GM06990 (cell line): ENCODE measurements around the gene ADAM22.

Experiments
- DNase-seq: peaks from one replicate; pipeline ENCODE4 v3.0.0-alpha.2; 2011; ENCODE audit not compliant: insufficient read length; ENCODE audit errors: extremely low read depth
- H3K27me3 ChIP-seq: replicated peaks from 2 replicates; pipeline ENCODE4 v1.6.0; 2011; ENCODE audit warnings: low read length; ENCODE audit not compliant: control insufficient read depth, insufficient read depth
- H3K36me3 ChIP-seq: 2 replicates; pipeline ENCODE4 v1.5.1; 2011; ENCODE audit warnings: low read length; ENCODE audit not compliant: control insufficient read depth, insufficient read depth
- H3K4me3 ChIP-seq: replicated peaks from 2 replicates; pipeline ENCODE4 v1.5.1; 2011; ENCODE audit warnings: low read depth, mild to moderate bottlenecking, control low read depth, low read length
- TF ChIP-seq, protein P1 (sequence below): IDR thresholded peaks from 2 replicates; pipeline ENCODE4 v1.5.1; 2011; ENCODE audit warnings: low read length, control low read depth, mild to moderate bottlenecking, inconsistent platforms; ENCODE audit not compliant: insufficient read depth, poor library complexity, severe bottlenecking

ADAM22 gene

DNA sequence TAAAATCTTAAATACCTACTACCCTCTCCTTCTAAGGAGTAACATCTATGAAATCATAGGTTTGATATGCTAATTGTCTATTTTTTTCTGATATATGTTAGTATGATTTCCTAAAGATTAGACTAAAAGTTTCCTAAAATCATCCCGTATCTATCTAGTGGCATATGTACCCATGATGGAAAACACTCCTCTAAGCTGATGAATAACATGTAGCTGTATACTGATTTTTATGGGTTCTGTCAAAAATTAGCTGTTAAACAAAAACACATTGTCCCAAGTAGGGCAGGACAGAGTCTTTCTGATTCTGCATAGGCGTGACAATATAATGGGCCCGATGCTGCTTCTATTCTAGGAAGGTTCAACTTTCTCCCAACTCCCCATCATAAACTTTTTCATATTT, 79.9 kb downstream of the ADAM22 start:
- TF ChIP-seq, protein P1, sequence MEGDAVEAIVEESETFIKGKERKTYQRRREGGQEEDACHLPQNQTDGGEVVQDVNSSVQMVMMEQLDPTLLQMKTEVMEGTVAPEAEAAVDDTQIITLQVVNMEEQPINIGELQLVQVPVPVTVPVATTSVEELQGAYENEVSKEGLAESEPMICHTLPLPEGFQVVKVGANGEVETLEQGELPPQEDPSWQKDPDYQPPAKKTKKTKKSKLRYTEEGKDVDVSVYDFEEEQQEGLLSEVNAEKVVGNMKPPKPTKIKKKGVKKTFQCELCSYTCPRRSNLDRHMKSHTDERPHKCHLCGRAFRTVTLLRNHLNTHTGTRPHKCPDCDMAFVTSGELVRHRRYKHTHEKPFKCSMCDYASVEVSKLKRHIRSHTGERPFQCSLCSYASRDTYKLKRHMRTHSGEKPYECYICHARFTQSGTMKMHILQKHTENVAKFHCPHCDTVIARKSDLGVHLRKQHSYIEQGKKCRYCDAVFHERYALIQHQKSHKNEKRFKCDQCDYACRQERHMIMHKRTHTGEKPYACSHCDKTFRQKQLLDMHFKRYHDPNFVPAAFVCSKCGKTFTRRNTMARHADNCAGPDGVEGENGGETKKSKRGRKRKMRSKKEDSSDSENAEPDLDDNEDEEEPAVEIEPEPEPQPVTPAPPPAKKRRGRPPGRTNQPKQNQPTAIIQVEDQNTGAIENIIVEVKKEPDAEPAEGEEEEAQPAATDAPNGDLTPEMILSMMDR = no peak
- H3K4me3 ChIP-seq = no peak overlapping the region
- no peaks in the 10 kb centered on the region for H3K27me3 ChIP-seq
- DNase-seq = no peak
- H3K36me3 ChIP-seq = no peaks in the 10 kb centered on the region

DNA sequence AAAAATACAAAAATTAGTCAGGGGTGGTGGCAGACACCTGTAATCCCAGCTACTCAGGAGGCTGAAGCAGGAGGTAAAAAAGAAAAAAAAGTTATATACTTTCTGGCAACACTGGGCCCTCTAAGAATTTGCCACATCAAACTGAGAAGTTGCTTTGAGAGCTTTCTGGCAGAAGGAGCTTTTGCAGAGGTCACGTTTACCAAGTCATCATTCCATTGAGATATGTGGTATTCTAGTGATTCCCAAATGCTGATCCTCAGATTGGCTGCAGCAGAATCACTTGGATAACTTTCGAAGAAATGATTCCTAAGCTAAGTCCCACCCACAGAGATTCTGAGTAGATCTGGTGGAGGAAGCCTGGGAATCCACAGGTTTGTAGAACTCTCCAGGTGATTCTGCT, 80.5 kb downstream of the ADAM22 start:
- TF ChIP-seq, protein P1 = no peak

DNA sequence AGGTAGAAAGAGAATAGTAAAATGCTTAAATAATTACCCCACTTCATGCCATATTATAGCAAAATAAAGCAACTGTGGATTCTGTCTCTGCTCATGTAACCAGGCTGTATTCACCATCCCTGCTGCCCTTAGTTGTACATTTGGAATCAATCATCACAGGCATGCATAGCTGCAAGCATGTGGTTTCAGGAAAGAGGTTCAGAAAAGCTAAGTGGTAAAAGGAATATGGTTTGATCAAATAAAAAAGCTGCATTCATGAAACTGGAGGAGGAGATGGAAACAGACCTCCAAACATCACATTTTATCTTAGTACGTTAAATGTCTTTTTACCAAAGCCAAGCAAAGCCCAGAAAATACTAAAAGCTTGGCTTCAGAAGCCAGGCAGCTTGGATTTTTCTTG, 81.3 kb downstream of the ADAM22 start:
- Histone ChIP-seq H3K4me3 (no peak overlapping the region), H3K27me3 (no peaks in the 10 kb centered on the region), H3K36me3 (no peaks in the 10 kb centered on the region)
- no peak for DNase-seq
- TF ChIP-seq, protein P1 = no peak

More for the DNA sequence above, 80.5 kb downstream of the ADAM22 start:
- Histone ChIP-seq H3K36me3 (no peaks in the 10 kb centered on the region), H3K4me3 (no peak overlapping the region), H3K27me3 (no peaks in the 10 kb centered on the region)
- DNase-seq = no peak

DNA sequence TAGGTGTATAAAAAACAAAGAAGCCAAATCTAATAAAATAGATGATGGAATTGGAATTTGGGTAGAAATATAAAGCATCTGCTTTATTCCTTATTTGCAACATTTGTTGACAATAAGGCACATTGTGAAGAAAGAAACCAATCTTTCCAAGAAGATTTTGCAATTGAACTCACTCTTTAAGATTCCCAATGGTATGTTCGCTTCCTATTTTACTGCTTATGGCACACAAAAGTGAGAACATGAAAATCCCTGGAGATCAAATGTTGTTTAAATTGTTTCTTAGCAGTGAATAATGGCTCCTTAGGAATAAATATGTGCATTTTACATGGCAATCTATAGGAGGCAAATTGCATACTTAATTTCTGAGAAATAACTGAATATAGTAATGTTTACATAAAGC, 84.5 kb downstream of the ADAM22 start:
- Histone ChIP-seq H3K4me3 (no peak overlapping the region), H3K27me3 (no peaks in the 10 kb centered on the region), H3K36me3 (no peaks in the 10 kb centered on the region)
- TF ChIP-seq, protein P1 = no peak
- DNase-seq = no peak

DNA sequence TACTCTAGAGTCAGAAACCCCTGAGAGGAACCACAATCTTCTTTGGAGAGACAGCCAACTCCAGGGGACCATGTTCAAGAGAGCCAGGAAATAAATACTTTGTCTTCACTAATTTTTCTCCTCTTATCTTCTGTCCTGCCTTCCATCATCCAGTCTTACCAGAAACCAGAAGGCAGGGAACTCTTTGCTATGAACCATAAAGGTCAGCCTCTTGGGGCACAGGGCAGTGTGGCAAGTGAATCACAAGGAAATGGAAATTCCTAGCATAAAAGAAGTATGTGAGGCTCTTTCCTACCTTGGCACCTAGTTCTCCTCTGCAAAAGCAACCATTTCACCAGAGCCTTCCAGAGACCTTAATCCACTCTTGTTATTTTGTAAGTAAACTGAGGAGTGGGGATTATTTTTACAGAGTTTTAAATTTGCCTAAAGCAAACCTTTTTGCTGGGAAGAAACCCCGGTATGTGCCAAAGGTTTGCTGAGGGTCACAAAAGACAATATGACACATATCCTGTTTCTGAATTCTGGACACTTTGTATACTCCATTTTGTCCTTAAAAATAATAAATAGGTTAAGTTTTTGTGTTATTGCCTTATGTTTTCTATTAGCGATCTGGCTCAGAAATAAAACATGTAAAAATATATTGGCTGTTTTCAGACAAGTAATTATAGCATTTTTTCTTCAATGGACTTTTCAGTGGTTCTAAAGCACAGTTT, 87.1 kb downstream of the ADAM22 start:
- Histone ChIP-seq H3K27me3 (no peaks in the 10 kb centered on the region), H3K36me3 (no peaks in the 10 kb centered on the region), H3K4me3 (no peak overlapping the region)
- TF ChIP-seq, protein P1 = no peak
- no peak for DNase-seq

DNA sequence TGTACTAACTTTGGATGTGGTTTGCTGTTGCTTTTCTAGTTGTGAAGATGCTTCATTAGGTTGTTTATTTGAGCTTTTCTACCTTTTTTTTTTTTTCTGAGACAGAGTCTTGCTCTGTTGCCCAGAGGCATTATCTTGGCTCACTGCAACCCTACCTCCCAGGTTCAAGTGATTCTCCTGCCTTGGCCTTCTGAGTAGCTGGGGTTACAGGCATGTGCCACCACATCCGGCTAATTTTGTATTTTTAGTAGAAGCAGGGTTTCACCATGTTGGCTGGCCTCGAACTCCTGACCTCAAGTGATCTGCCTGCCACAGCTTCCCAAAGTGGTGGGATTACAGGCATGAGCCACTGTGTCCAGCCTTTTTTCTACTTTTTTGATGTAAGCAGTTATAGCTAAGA, 93.7 kb downstream of the ADAM22 start:
- TF ChIP-seq, protein P1 = no peak
- no peaks in the 10 kb centered on the region for H3K27me3 ChIP-seq
- no peak for DNase-seq
- H3K4me3 ChIP-seq = no peak overlapping the region
- no peaks in the 10 kb centered on the region; the same call in 1 of the 2 replicates for H3K36me3 ChIP-seq
